HG02943 (cell line): ENCODE results near the gene KIFC3.
"Not testable (repeated sequence)": the region's sequence is repeated elsewhere in the genome, so short reads cannot be mapped to it uniquely, and the experiment has no call there.

ENCODE experiments used
- ATAC-seq: cut with Tn5 transposase; IDR thresholded peaks from one replicate; pipeline ENCODE4 v1.9.1; 2021; ENCODE audit warnings: mild to moderate bottlenecking, low read depth, moderate library complexity; ENCODE audit not compliant: unreplicated experiment

The KIFC3 gene

GRCh38 chr16:57791195-57791892 is 10.9 kb downstream of the KIFC3 start:
- ATAC-seq, result no peak

- no peak for ATAC-seq
These were observed 13.3 kb downstream of the KIFC3 start for GRCh38 chr16:57788951-57789350.

- no peak for ATAC-seq
These were observed 13.9 kb downstream of the KIFC3 start for GRCh38 chr16:57788252-57788841.

- ATAC-seq, result no peak
These were observed 14.8 kb downstream of the KIFC3 start for GRCh38 chr16:57787519-57787905.

GRCh38 chr16:57786632-57787518 is 15.4 kb downstream of the KIFC3 start:
- ATAC-seq, result no peak

GRCh38 chr16:57785924-57786323 is 16.4 kb downstream of the KIFC3 start:
- ATAC-seq, result no peak

- ATAC-seq, result no peak
These were observed 16.9 kb downstream of the KIFC3 start for GRCh38 chr16:57785385-57785784.

- ATAC-seq, result no peak
These were observed 18.0 kb downstream of the KIFC3 start for GRCh38 chr16:57784334-57784733.

GRCh38 chr16:57783883-57784282 is 18.4 kb downstream of the KIFC3 start:
- no peak for ATAC-seq

- ATAC-seq, result no peak
These were observed 19.2 kb downstream of the KIFC3 start for GRCh38 chr16:57783116-57783515.

GRCh38 chr16:57782607-57783055 is 19.7 kb downstream of the KIFC3 start:
- ATAC-seq, result not testable (repeated sequence)

GRCh38 chr16:57781741-57782606 is 20.3 kb downstream of the KIFC3 start:
- no peak for ATAC-seq

- no peak for ATAC-seq
These were observed 20.9 kb downstream of the KIFC3 start for GRCh38 chr16:57781349-57781740.

- not testable (repeated sequence) for ATAC-seq
These were observed 22.5 kb downstream of the KIFC3 start for GRCh38 chr16:57779836-57780235.

- no peak for ATAC-seq
These were observed 23.6 kb downstream of the KIFC3 start for GRCh38 chr16:57778658-57779057.

- no peak for ATAC-seq
These were observed 26.4 kb downstream of the KIFC3 start for GRCh38 chr16:57775661-57776469.

- no peak for ATAC-seq
These were observed 27.5 kb downstream of the KIFC3 start for GRCh38 chr16:57774705-57775285.

- no peak for ATAC-seq
These were observed 28.5 kb downstream of the KIFC3 start for GRCh38 chr16:57773655-57774295.

- no peak for ATAC-seq
These were observed 29.3 kb downstream of the KIFC3 start for GRCh38 chr16:57773019-57773418.
